Measurements from ENCODE around the gene PPP6R1.
A peak's percentile ranks its signal among the peaks of the same experiment; 100 is the strongest.

- peak in 1 of 4 experiments; percentile 6 for TF ChIP-seq CTCF (IDR thresholded peaks at IDR 0.05)
- no peak for TF ChIP-seq POLR2A (IDR thresholded peaks at IDR 0.05)
These were observed 46.7 kb upstream of the PPP6R1 start for GRCh38 chr19:55305491-55305890.

Measured in uterus (tissue), 2 donors.